SK-N-SH treated with all-trans-retinoic acid at 6 μM for 48 hours (cell line): ENCODE data around the gene CBLB.

Source experiments
- ARNTL ChIP-seq: fragments of 450-650 bp; formaldehyde crosslinking; IDR thresholded peaks from 2 replicates; pipeline ENCODE4 v1.5.0; 2020; ENCODE audit warnings: low read depth, mild to moderate bottlenecking, moderate library complexity, borderline replicate concordance
- BACH2 ChIP-seq: fragments of 250-450 bp; sonication (Bioruptor Pico); IDR thresholded peaks from 2 replicates; pipeline ENCODE4 v1.9.0; 2021; ENCODE audit warnings: mild to moderate bottlenecking, borderline replicate concordance
- CSDC2 ChIP-seq: fragments of 250-450 bp; sonication (Bioruptor Pico); IDR thresholded peaks from 2 replicates; pipeline ENCODE4 v1.5.0; 2020; ENCODE audit warnings: mild to moderate bottlenecking, moderate library complexity
- ESRRG ChIP-seq: fragments of 250-450 bp; sonication (Bioruptor Pico); IDR thresholded peaks from 2 replicates; pipeline ENCODE4 v1.6.1; 2021; ENCODE audit warnings: mild to moderate bottlenecking
- ISL1 ChIP-seq: fragments of 250-450 bp; sonication (Bioruptor Pico); IDR thresholded peaks from 2 replicates; pipeline ENCODE4 v2.1.2; 2022; ENCODE audit warnings: mild to moderate bottlenecking, moderate library complexity
- PPARA ChIP-seq: fragments of 250-450 bp; sonication (Bioruptor Pico); IDR thresholded peaks from 2 replicates; pipeline ENCODE4 v1.5.0; 2020; ENCODE audit warnings: mild to moderate bottlenecking, borderline replicate concordance
- RARB ChIP-seq: fragments of 250-450 bp; sonication (Bioruptor Pico); IDR thresholded peaks from 2 replicates; pipeline ENCODE4 v1.8.0; 2021; ENCODE audit warnings: mild to moderate bottlenecking, moderate library complexity
- TCF4 ChIP-seq: fragments of 250-450 bp; sonication (Bioruptor Pico); IDR thresholded peaks from 2 replicates; pipeline ENCODE4 v1.8.0; 2021; ENCODE audit warnings: mild to moderate bottlenecking, moderate library complexity, borderline replicate concordance
- ZFP3 ChIP-seq: fragments of 250-450 bp; sonication (Bioruptor Pico); IDR thresholded peaks from 2 replicates; pipeline ENCODE4 v1.5.0; 2020; ENCODE audit warnings: mild to moderate bottlenecking, moderate library complexity
- ZFP30 ChIP-seq: fragments of 450-650 bp; formaldehyde crosslinking; IDR thresholded peaks from 2 replicates; pipeline ENCODE4 v1.5.0; 2022; ENCODE audit warnings: mild to moderate bottlenecking, moderate library complexity
- ZNF70 ChIP-seq: fragments of 450-650 bp; formaldehyde crosslinking; IDR thresholded peaks from 2 replicates; pipeline ENCODE4 v1.5.0; 2020; ENCODE audit warnings: mild to moderate bottlenecking, moderate library complexity
- TF ChIP-seq, protein P1 (sequence below): fragments of 250-450 bp; sonication (Bioruptor Pico); IDR thresholded peaks from 2 replicates; pipeline ENCODE4 v1.5.1; 2021; ENCODE audit warnings: mild to moderate bottlenecking, moderate library complexity
- TF ChIP-seq, protein P2 (sequence below): fragments of 250-450 bp; sonication (Bioruptor Pico); IDR thresholded peaks from 2 replicates; pipeline ENCODE4 v1.5.1; 2020; ENCODE audit warnings: low read depth, mild to moderate bottlenecking, moderate library complexity
- TF ChIP-seq, protein P3 (sequence below): fragments of 250-450 bp; sonication (Bioruptor Pico); IDR thresholded peaks from 2 replicates; pipeline ENCODE4 v1.8.0; 2020; ENCODE audit warnings: mild to moderate bottlenecking, moderate library complexity, borderline replicate concordance

DNA sequence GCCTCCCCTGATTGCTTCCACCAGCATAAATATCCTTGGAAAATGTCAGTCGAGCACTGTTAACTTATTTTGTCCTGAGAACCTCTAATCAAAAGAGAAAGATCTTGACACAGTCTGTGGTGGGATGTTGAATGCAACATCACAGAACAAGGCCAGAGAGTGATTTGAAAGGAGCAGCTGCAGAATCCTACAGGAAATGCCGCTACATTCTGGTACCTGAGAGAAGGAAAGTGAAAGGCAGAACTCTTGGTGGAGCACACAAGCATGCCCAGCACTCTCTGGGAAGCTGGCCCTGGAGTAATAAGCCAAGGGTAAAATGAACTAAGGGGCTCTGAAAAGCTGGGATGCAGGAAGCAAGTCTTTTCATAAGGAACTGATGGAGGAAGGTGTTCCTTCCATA lies 75.8 kb downstream of the CBLB start:
- no peak for TF ChIP-seq ZNF70 (CRISPR knock-in tag)
- no peak for TF ChIP-seq BACH2 (CRISPR knock-in tag)
- TF ChIP-seq RARB (CRISPR knock-in tag), result no peak
- no peak for TF ChIP-seq ARNTL
- TF ChIP-seq ZFP30 (CRISPR knock-in tag), result no peak
- TF ChIP-seq, protein P1, sequence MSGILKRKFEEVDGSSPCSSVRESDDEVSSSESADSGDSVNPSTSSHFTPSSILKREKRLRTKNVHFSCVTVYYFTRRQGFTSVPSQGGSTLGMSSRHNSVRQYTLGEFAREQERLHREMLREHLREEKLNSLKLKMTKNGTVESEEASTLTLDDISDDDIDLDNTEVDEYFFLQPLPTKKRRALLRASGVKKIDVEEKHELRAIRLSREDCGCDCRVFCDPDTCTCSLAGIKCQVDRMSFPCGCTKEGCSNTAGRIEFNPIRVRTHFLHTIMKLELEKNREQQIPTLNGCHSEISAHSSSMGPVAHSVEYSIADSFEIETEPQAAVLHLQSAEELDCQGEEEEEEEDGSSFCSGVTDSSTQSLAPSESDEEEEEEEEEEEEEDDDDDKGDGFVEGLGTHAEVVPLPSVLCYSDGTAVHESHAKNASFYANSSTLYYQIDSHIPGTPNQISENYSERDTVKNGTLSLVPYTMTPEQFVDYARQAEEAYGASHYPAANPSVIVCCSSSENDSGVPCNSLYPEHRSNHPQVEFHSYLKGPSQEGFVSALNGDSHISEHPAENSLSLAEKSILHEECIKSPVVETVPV, result no peak
- TF ChIP-seq ISL1 (CRISPR knock-in tag), result no peak
- no peak for TF ChIP-seq PPARA (CRISPR knock-in tag)
- TF ChIP-seq TCF4 (CRISPR knock-in tag), result no peak
- TF ChIP-seq, protein P2, sequence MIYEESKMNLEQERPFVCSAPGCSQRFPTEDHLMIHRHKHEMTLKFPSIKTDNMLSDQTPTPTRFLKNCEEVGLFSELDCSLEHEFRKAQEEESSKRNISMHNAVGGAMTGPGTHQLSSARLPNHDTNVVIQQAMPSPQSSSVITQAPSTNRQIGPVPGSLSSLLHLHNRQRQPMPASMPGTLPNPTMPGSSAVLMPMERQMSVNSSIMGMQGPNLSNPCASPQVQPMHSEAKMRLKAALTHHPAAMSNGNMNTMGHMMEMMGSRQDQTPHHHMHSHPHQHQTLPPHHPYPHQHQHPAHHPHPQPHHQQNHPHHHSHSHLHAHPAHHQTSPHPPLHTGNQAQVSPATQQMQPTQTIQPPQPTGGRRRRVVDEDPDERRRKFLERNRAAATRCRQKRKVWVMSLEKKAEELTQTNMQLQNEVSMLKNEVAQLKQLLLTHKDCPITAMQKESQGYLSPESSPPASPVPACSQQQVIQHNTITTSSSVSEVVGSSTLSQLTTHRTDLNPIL, result no peak
- TF ChIP-seq ZFP3, result no peak
- TF ChIP-seq, protein P3, sequence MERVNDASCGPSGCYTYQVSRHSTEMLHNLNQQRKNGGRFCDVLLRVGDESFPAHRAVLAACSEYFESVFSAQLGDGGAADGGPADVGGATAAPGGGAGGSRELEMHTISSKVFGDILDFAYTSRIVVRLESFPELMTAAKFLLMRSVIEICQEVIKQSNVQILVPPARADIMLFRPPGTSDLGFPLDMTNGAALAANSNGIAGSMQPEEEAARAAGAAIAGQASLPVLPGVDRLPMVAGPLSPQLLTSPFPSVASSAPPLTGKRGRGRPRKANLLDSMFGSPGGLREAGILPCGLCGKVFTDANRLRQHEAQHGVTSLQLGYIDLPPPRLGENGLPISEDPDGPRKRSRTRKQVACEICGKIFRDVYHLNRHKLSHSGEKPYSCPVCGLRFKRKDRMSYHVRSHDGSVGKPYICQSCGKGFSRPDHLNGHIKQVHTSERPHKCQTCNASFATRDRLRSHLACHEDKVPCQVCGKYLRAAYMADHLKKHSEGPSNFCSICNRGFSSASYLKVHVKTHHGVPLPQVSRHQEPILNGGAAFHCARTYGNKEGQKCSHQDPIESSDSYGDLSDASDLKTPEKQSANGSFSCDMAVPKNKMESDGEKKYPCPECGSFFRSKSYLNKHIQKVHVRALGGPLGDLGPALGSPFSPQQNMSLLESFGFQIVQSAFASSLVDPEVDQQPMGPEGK (CRISPR knock-in tag), result no peak
- TF ChIP-seq ESRRG (CRISPR knock-in tag), result no peak
- no peak for TF ChIP-seq CSDC2 (CRISPR knock-in tag)
